Measurements from ENCODE around the gene RIMS1. TPM values are rescaled to one million over a fixed set of nuclear protein-coding genes. Genes with fewer than 3 reads are reported as not detected.

Gene RIMS1
- total RNA-seq, 1 donor from 2014 or later = 2.2 TPM

- Mint-ChIP-seq H3K4me3 (ENCODE audit: unreplicated experiment) (no peak overlapping the region), H3K9me3 (ENCODE audit: unreplicated experiment) (no peaks in the 10 kb centered on the region), H3K27me3 (ENCODE audit: low read depth, unreplicated experiment) (no peaks in the 10 kb centered on the region), H3K27ac (ENCODE audit: unreplicated experiment) (no peak overlapping the region), H3K4me1 (ENCODE audit: low read depth, unreplicated experiment) (peaks cover 26% of the 10 kb centered on the region), H3K36me3 (ENCODE audit: low read depth, unreplicated experiment) (no peaks in the 10 kb centered on the region)
- TF ChIP-seq CTCF (IDR thresholded peaks at IDR 0.05; ENCODE audit: insufficient read depth, low read depth, low read length) = no peak
- TF ChIP-seq EZH2 (IDR thresholded peaks at IDR 0.05; ENCODE audit: insufficient read depth, low read length) = no peak
- H3K36me3 ChIP-seq (ENCODE audit: insufficient read depth, low read length) = no peaks in the 10 kb centered on the region
- no peaks in the 10 kb centered on the region for H4K20me1 ChIP-seq (ENCODE audit: insufficient read depth, low read length)
- H3K27me3 ChIP-seq (ENCODE audit: insufficient read depth, low read length) = no peaks in the 10 kb centered on the region
- H3K4me3 ChIP-seq (ENCODE audit: insufficient read depth, low read depth, low read length) = no peak overlapping the region
- H3K79me2 ChIP-seq (ENCODE audit: insufficient read depth, low read length) = no peaks in the 10 kb centered on the region
- FAIRE-seq (no peak), DNase-seq (ENCODE audit: low read depth) (no peak)
- H3K4me2 ChIP-seq (ENCODE audit: low read length) = no peak overlapping the region
- no peak overlapping the region for H2AFZ ChIP-seq (ENCODE audit: low read depth, low read length)
- no peak overlapping the region for H3K27ac ChIP-seq (ENCODE audit: low read depth, low read length)
- peaks cover 9% of the 10 kb centered on the region for H3K4me1 ChIP-seq (ENCODE audit: insufficient read depth, low read length)
- no peak overlapping the region for H3K9ac ChIP-seq (ENCODE audit: low read length)
- H3K9me3 ChIP-seq (ENCODE audit: insufficient read depth, low read depth, low read length) = no peaks in the 10 kb centered on the region
These were observed 149.1 kb downstream of the RIMS1 start for GRCh38 chr6:72035486-72035885.

- Histone ChIP-seq H3K4me2 (ENCODE audit: low read length) (no peak overlapping the region), H3K9ac (ENCODE audit: low read length) (no peak overlapping the region), H3K4me3 (ENCODE audit: insufficient read depth, low read depth, low read length) (no peak overlapping the region), H3K4me1 (ENCODE audit: insufficient read depth, low read length) (peaks cover 9% of the 10 kb centered on the region), H4K20me1 (ENCODE audit: insufficient read depth, low read length) (no peaks in the 10 kb centered on the region), H3K27me3 (ENCODE audit: insufficient read depth, low read length) (no peaks in the 10 kb centered on the region), H2AFZ (ENCODE audit: low read depth, low read length) (no peak overlapping the region), H3K36me3 (ENCODE audit: insufficient read depth, low read length) (no peaks in the 10 kb centered on the region), H3K79me2 (ENCODE audit: insufficient read depth, low read length) (no peaks in the 10 kb centered on the region), H3K9me3 (ENCODE audit: insufficient read depth, low read depth, low read length) (no peaks in the 10 kb centered on the region), H3K27ac (ENCODE audit: low read depth, low read length) (no peak overlapping the region)
- DNase-seq (ENCODE audit: low read depth) = no peak
- Mint-ChIP-seq H3K4me3 (ENCODE audit: unreplicated experiment) (no peak overlapping the region), H3K27me3 (ENCODE audit: low read depth, unreplicated experiment) (no peaks in the 10 kb centered on the region), H3K27ac (ENCODE audit: unreplicated experiment) (no peak overlapping the region), H3K4me1 (ENCODE audit: low read depth, unreplicated experiment) (peaks cover 26% of the 10 kb centered on the region), H3K36me3 (ENCODE audit: low read depth, unreplicated experiment) (no peaks in the 10 kb centered on the region), H3K9me3 (ENCODE audit: unreplicated experiment) (no peaks in the 10 kb centered on the region)
- no peak for FAIRE-seq
- TF ChIP-seq CTCF (IDR thresholded peaks at IDR 0.05; ENCODE audit: insufficient read depth, low read depth, low read length) = no peak
- no peak for TF ChIP-seq EZH2 (IDR thresholded peaks at IDR 0.05; ENCODE audit: insufficient read depth, low read length)
These were observed 149.6 kb downstream of the RIMS1 start for GRCh38 chr6:72035966-72036365.

- no peak for TF ChIP-seq EZH2 (IDR thresholded peaks at IDR 0.05; ENCODE audit: insufficient read depth, low read length)
- no peak for TF ChIP-seq CTCF (IDR thresholded peaks at IDR 0.05; ENCODE audit: insufficient read depth, low read depth, low read length)
- Mint-ChIP-seq H3K9me3 (ENCODE audit: unreplicated experiment) (no peaks in the 10 kb centered on the region), H3K36me3 (ENCODE audit: low read depth, unreplicated experiment) (no peaks in the 10 kb centered on the region), H3K4me3 (ENCODE audit: unreplicated experiment) (no peak overlapping the region), H3K4me1 (ENCODE audit: low read depth, unreplicated experiment) (peaks cover 23% of the 10 kb centered on the region), H3K27ac (ENCODE audit: unreplicated experiment) (no peak overlapping the region), H3K27me3 (ENCODE audit: low read depth, unreplicated experiment) (no peaks in the 10 kb centered on the region)
- no peaks in the 10 kb centered on the region for H3K36me3 ChIP-seq (ENCODE audit: insufficient read depth, low read length)
- H3K27me3 ChIP-seq (ENCODE audit: insufficient read depth, low read length) = no peaks in the 10 kb centered on the region
- H3K4me1 ChIP-seq (ENCODE audit: insufficient read depth, low read length) = peaks cover 5% of the 10 kb centered on the region
- no peak overlapping the region for H3K9ac ChIP-seq (ENCODE audit: low read length)
- FAIRE-seq = no peak
- no peak overlapping the region for H3K27ac ChIP-seq (ENCODE audit: low read depth, low read length)
- no peak overlapping the region for H2AFZ ChIP-seq (ENCODE audit: low read depth, low read length)
- no peaks in the 10 kb centered on the region for H3K79me2 ChIP-seq (ENCODE audit: insufficient read depth, low read length)
- no peak for DNase-seq (ENCODE audit: low read depth)
- H3K4me2 ChIP-seq (ENCODE audit: low read length) = no peak overlapping the region
- no peaks in the 10 kb centered on the region for H4K20me1 ChIP-seq (ENCODE audit: insufficient read depth, low read length)
- H3K4me3 ChIP-seq (ENCODE audit: insufficient read depth, low read depth, low read length) = no peak overlapping the region
- no peaks in the 10 kb centered on the region for H3K9me3 ChIP-seq (ENCODE audit: insufficient read depth, low read depth, low read length)
These were observed 150.7 kb downstream of the RIMS1 start for GRCh38 chr6:72037006-72037405.

Data from astrocyte (in vitro differentiated cells and primary cell).